Muscle of arm (tissue), 12 donors: ENCODE measurements around the gene RPLP2. TPM values are rescaled to one million over a fixed set of nuclear protein-coding genes. Genes with fewer than 3 reads are reported as not detected.

Experiments used
- DNase-seq: peaks from one replicate; pipeline ENCODE4 v3.0.0-alpha.2; 2013
- polyA plus RNA-seq, 12 donors: library from polyadenylated mRNA; unstranded; fragments of 120-200 nt; gene quantifications; one replicate each; pipeline ENCODE4 v1.2.1, GENCODE V29; 2013; ENCODE audit not compliant: insufficient read length in 12 of 12

Gene RPLP2
- polyA plus RNA-seq, 12 donors, result 1,154 to 1,810 (median 1,407) TPM

- no peak for DNase-seq
Measured at GRCh38 chr11:819943-820649, 10.3 kb downstream of the RPLP2 start.

DNA sequence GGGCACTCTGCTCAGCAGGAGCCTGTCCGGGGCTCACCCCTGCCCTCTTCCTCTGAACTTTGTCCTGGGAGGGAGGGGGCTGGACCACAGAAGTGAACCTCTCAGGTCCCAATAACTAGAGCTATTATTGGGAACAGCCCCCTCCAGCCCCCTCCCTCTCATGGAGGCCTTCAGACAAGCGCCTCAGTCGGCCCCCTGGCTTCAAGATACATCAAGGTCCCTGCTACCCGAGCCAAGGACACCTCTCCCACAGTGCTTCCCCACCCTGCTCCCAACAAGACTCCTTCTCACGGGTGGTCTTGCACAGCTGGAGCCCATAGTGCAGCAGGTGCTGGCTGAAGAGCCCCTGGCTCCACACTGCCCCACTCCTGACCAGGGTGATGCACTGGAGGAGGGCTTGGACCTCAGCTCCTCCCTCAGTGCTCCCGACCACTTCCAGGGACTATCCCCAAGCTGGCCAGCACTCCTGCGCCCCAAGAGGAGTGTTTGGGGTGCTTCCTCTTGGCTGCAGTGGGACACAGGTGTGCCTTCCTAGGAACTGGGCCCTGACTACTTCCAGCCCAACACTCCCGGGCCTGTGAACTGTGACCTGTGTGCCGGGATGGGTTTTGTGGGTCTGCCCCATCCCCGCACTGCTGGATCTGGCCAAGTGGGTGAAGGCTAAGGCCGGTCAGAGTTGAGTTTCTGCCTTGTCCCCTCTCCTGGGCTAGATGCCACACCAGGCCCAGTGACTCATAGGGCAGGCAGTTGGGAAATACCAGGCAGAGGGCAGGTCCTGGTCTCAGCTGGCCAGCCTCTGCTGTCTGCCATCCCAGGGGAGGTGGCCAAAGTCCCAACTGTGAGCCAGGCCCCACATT, 11.1 kb downstream of the RPLP2 start:
- no peak for DNase-seq

- DNase-seq, result no peak
Measured at GRCh38 chr11:821512-822371, 12.0 kb downstream of the RPLP2 start.

GRCh38 chr11:823441-824291, 13.9 kb downstream of the RPLP2 start:
- DNase-seq, result no peak

GRCh38 chr11:824292-824880, 14.6 kb downstream of the RPLP2 start:
- no peak for DNase-seq

DNA sequence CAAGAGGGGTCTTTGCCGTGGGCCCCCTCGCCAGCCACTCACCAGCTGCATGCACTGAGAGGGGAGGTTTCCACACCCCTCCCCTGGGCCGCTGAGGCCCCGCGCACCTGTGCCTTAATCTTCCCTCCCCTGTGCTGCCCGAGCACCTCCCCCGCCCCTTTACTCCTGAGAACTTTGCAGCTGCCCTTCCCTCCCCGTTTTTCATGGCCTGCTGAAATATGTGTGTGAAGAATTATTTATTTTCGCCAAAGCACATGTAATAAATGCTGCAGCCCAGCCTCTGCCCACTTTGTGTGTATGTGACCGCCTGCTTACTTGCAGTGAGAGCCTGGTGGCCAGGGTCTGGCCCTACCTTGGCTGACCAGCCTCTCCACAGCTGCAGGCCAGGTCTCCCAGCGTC, 15.2 kb downstream of the RPLP2 start:
- DNase-seq, result no peak

DNA sequence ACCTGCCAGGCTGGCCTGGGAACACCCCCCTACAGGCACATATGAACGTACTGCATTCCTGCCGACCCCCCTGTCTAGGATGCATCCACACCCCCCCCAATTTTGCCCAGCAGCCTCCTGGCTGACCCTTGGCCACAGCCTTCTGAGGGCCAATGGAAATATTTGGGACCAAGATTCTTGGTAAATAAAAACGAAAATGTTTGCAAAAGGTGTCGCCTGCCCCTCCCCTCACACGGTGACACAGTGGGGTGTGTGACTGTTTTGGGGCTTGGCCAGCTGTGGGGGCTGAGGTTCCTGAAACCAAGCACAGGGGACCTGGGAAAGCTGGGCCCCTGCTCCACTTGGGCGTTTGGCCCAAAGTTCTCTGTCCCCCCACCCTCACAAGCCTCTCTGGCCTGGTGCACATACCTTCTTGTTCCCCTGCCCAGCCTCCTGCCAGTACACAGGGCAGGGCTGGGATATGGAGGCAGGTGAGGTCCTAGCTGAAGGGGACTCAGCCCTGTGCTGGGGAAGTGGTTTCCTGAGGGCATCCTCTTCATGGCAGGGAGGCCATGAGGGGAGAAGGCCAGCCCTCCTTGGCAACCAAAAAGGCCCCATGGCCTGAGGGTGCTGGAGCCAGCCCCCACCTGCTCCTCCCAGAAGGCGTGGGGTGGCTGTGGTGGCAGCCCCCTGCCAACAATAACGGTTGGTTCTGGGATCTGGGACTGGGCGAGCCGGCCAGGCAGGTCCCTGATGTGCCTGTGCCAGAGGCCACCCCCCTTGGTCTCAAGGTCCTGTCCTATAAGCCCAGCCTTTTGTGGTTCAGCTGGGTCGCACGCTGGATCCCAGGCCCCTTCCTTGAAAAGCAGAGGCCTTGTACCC, 15.8 kb downstream of the RPLP2 start:
- no peak for DNase-seq

DNA sequence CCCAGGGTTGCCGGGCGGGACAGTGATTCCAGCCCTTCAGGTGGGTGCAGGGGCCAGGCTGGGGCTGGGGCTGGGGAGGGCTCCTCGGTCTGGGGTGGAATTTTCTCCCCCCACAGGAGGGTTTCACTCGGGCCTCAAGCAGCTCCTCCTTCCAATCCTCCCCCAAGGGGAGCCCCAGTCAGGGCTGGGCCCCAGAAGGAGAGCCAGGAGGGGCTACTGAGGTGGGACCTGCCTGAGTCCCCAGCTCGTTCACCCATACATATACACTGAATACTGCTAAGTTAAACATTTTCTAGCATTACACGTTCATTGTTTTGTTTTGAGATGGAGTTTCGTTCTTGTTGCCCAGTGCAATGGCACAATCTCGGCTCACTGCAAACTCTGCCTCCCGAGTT, 16.5 kb downstream of the RPLP2 start:
- DNase-seq, result no peak

DNA sequence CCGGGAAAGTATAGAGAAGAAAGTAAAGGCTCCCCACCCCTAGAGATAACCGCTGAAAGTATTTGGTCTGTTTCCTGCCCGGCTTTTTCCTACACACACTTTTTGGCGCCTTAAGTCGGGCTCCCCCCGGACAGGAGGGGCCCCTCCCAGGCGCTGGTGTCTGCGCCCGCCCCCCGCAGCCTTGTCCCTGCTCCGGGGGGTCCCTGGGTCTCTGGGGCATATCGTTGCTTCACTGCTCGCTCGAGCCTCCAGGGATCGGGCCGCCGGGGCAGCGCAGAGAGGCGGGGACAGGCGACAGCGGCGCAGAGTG, 17.0 kb downstream of the RPLP2 start:
- DNase-seq, result no peak

- DNase-seq, result no peak
Measured at GRCh38 chr11:827146-827896, 17.6 kb downstream of the RPLP2 start.

DNA sequence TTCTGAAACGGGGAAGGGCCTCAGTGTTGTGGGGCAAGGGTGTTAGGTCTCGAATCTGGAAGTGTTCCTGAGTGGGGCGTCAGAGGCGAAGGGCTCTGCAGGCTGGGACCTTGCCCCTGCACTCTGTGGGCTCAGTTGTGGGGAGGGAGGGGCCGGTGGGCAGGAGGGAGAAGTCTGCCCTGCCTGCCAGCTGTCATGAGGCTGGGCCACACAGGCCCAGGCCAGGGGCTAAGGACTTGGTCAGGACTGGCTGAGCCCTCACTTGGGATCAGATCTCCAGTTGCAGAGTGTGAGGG, 18.1 kb downstream of the RPLP2 start, which contains the start of gene CRACR2B:
TSS of gene CRACR2B (plus strand) at position 23 of the 296 bp plus-strand sequence. CDS start 689 bp downstream, outside the sequence.
- DNase-seq, result no peak

- no peak for DNase-seq
Measured at GRCh38 chr11:828506-829175, 18.9 kb downstream of the RPLP2 start.

DNA sequence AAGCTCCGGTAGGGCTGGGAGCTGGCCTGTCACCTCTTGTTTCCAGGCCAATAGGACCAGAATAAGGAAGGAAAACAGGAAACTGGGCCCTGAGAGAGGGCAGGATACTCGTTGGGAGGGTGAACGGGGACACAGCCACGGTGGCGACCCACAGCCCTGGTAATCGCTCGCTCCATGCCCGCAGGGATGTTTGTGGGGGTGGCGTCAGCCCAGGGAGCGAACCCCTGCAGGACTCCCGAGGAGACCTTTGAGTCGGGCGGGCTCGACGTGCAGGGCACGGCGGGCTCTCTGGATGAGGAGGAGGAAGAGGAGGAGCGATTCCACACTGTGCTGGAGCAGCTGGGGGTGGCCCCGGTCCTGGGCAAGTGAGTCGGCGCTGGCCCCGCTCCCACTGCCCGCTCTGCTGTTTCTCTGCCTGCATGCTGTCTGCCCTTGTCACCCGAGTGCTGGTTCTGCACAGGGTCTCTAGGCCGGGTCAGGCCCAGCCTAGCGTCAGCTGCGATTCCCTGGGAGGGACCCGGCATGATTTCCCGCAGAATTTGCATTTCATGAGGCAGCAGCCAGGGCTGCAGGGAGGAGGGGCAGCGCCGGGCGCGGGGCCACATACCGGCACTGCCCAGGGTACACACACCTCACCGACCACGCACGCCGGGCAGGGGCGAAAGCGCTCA, 19.5 kb downstream of the RPLP2 start:
- DNase-seq, result no peak

DNA sequence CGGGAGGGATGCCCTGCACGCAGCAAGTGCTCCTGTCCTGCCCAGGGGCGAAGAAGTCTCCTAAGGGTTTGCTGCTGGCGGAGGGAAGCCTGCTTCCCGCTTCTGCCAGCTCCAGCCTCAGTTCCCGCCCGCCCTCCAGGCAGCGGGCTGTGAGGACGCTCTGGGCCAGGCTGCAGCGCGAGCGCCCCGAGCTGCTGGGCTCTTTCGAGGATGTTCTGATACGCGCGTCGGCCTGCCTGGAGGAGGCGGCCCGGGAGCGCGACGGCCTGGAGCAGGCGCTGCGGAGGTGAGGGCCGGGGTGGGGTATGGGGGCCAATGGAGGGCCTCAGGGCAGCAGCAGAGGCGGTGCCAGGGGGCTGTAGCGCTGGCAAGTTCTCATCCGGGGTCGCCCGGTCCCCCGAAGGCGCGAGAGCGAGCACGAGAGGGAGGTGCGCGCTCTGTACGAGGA, 20.1 kb downstream of the RPLP2 start:
- DNase-seq, result no peak

DNA sequence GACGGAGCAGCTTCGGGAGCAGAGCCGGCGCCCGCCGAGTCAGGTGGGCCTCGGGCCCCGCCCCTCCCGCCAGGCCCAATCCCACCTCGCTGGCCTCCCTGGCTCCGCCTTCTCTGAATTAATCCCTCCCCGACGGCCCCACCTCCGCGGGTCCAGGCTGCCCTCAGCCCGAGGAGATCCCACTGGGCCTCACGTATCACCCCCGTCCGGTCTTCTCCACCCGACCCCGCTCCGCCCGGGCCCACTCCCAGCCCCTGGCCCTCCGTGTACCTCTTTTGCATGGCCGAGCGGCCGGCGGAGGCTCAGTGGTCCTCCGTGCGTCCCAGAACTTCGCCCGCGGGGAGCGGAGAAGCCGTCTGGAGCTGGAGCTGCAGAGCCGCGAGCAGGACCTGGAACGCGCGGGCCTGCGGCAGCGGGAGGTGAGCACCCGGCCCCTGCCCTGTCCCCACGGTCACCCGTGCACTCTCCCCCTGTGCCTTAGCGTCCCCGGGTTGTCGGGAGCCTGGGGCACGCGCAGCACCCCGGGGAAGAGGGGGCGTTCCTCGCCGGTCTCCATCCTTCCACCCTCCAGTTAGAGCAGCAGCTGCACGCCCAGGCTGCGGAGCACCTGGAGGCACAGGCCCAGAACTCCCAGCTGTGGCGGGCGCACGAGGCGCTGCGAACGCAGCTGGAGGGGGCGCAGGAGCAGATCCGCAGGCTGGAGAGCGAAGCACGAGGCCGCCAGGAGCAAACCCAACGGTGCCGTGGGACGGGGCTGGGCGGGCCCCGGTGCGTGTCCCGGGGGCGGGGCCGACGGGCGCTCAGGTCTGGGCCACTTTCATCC, 20.7 kb downstream of the RPLP2 start:
- no peak for DNase-seq

DNA sequence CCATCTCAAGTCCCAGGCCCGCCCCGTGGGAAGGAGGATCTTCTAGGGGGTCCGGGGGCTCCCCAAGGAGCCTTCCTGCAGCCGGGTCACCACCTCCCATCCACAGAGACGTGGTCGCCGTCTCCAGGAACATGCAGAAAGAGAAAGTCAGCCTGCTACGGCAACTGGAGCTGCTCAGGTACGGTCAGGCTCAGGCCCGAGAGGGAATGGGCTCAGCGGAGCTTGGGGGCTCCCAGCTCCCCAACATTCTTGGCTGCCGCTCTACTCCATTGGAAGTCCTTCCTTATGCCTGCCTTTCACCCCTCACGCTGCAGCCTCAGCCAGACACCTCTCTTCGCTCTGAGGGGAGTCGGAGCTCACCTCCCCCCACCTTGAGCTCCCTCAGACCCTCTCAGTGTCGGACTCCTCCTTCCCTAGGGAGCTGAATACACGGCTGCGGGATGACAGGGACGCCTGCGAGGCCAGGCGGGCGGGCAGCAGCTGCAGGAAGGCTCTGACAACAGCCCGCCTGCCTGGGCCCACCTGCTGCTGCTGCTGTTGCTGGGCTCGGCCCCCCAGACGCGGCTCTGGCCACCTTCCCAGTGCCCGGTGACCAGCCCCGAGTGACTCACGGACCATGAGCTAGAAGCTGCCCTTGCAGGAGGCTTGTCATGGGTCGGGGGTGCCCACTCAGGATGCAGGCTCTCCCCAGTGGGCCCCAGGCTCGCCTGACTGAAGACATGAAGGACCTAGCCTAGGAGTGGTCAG, 21.5 kb downstream of the RPLP2 start:
- DNase-seq, result no peak
